ENCODE results near the gene NLE1. TPM values are rescaled to one million over a fixed set of nuclear protein-coding genes. Genes with fewer than 3 reads are reported as not detected.

NLE1 gene
- total and polyA plus RNA-seq, 7 donors: 3.0 to 16.8 (median 11.2) TPM

DNA sequence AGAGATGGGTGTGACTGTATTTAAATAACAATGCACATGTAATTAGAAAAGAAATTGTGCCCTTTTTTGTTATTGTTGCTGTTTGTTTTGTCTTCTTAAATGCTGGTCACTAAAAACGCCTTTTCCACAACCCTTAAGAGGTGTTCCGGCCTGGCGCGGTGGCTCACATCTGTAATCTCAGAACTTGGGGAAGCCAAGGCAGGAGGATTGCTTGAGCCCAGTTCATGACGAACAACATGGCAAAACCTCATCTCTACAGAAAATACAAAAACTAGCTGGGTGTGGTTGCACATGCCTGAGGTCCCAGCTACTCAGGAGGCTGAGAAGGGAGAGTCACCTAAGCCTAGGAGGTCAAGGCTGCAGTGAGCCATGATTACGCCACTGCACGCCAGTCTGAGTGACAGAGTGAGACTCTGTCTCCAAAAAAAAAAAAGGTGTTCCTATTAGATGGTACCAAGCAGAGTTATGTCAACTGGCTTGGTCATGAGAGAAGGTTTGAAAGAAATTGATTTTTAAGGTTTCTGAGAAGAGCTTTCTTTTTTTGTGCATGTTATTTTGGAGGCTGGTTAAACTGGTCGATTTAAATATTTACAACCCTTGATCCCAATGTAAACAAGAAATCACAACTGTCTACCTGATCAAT lies 55.1 kb downstream of the NLE1 start:
- H3K27me3 ChIP-seq: no peaks in the 10 kb centered on the region
- intact Hi-C loops (cut with DNase I): loop anchor here (5.0 kb wide), 1 partner anchor 35 kb away; the partner anchor contains the start of gene FNDC8
- peaks cover 0 to 38% (median 16%) of the 10 kb centered on the region in 4 donors for H3K4me1 ChIP-seq
- H3K9me3 ChIP-seq: no peaks in the 10 kb centered on the region
- H3K4me3 ChIP-seq: no peak overlapping the region
- DNase-seq: no peak
- 52 to 75% methylated on average over 8 of the region's 8 CpGs for whole genome bisulfite sequencing, 2 donors
- TF ChIP-seq, protein P1, sequence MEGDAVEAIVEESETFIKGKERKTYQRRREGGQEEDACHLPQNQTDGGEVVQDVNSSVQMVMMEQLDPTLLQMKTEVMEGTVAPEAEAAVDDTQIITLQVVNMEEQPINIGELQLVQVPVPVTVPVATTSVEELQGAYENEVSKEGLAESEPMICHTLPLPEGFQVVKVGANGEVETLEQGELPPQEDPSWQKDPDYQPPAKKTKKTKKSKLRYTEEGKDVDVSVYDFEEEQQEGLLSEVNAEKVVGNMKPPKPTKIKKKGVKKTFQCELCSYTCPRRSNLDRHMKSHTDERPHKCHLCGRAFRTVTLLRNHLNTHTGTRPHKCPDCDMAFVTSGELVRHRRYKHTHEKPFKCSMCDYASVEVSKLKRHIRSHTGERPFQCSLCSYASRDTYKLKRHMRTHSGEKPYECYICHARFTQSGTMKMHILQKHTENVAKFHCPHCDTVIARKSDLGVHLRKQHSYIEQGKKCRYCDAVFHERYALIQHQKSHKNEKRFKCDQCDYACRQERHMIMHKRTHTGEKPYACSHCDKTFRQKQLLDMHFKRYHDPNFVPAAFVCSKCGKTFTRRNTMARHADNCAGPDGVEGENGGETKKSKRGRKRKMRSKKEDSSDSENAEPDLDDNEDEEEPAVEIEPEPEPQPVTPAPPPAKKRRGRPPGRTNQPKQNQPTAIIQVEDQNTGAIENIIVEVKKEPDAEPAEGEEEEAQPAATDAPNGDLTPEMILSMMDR (IDR thresholded peaks at IDR 0.05): no peak
- TF ChIP-seq EP300 (IDR thresholded peaks at IDR 0.05) (no peak), POLR2AphosphoS5 (IDR thresholded peaks at IDR 0.05) (no peak), POLR2A (IDR thresholded peaks at IDR 0.05) (no peak)
- peak overlapping the region in 2 of 4 donors; percentile 95 to 97 for H3K27ac ChIP-seq
- H3K36me3 ChIP-seq: no peaks in the 10 kb centered on the region

- intact Hi-C loops (cut with DNase I): loop anchor here (5.0 kb wide), 1 partner anchor 36 kb away; the partner anchor contains the start of gene FNDC8
- Histone ChIP-seq H3K27ac (no peak overlapping the region), H3K27me3 (no peaks in the 10 kb centered on the region), H3K36me3 (no peaks in the 10 kb centered on the region), H3K9me3 (no peaks in the 10 kb centered on the region), H3K4me3 (no peak overlapping the region), H3K4me1 (peaks cover 0 to 46% (median 24%) of the 10 kb centered on the region in 4 donors)
- WGBS, 2 donors: 92 to 97% methylated on average over 8 of the region's 8 CpGs
- TF ChIP-seq, protein P1 (IDR thresholded peaks at IDR 0.05): no peak
- TF ChIP-seq EP300 (IDR thresholded peaks at IDR 0.05): no peak
- no peak for DNase-seq
These were observed 55.9 kb downstream of the NLE1 start for GRCh38 chr17:35086164-35086563.

GRCh38 chr17:35084987-35085386 lies 57.1 kb downstream of the NLE1 start:
- WGBS, 2 donors: 18 to 62% methylated on average over 2 of the region's 2 CpGs
- H3K27ac ChIP-seq: no peak overlapping the region

GRCh38 chr17:35083071-35083470 lies 59.0 kb downstream of the NLE1 start:
- no peak overlapping the region for H3K4me3 ChIP-seq
- H3K27ac ChIP-seq: no peak overlapping the region
- TF ChIP-seq POLR2AphosphoS5 (IDR thresholded peaks at IDR 0.05) (no peak), EP300 (IDR thresholded peaks at IDR 0.05) (no peak), POLR2A (IDR thresholded peaks at IDR 0.05) (no peak)
- TF ChIP-seq, protein P1 (IDR thresholded peaks at IDR 0.05): no peak
- no peak for DNase-seq
- 16 to 66% methylated on average over 2 of the region's 2 CpGs for WGBS, 2 donors
- H3K27me3 ChIP-seq: no peaks in the 10 kb centered on the region
- H3K9me3 ChIP-seq: no peaks in the 10 kb centered on the region
- peaks cover 0 to 37% (median 26%) of the 10 kb centered on the region in 4 donors for H3K4me1 ChIP-seq
- no peaks in the 10 kb centered on the region for H3K36me3 ChIP-seq
- intact Hi-C loops (cut with DNase I): no loop called here

More at GRCh38 chr17:35084987-35085386, 57.1 kb downstream of the NLE1 start:
- Histone ChIP-seq H3K4me3 (no peak overlapping the region), H3K27me3 (no peaks in the 10 kb centered on the region), H3K9me3 (no peaks in the 10 kb centered on the region), H3K36me3 (no peaks in the 10 kb centered on the region), H3K4me1 (peaks cover 0 to 46% (median 27%) of the 10 kb centered on the region in 4 donors)
- TF ChIP-seq EP300 (IDR thresholded peaks at IDR 0.05) (no peak), POLR2AphosphoS5 (IDR thresholded peaks at IDR 0.05) (no peak), POLR2A (IDR thresholded peaks at IDR 0.05) (no peak)
- TF ChIP-seq, protein P1 (IDR thresholded peaks at IDR 0.05): no peak
- DNase-seq: no peak
- intact Hi-C loops (cut with DNase I): loop anchor here (5.0 kb wide), 1 partner anchor 37 kb away; the partner anchor contains the start of gene FNDC8
